Nephron progenitor cell (in vitro differentiated cells): Measurements from ENCODE around the gene ACAA2.

ENCODE experiments used
- DNase-seq: peaks from one replicate; pipeline ENCODE4 v3.0.0; 2021
- H3K27ac Mint-ChIP-seq: 2 replicates; pipeline ENCODE4 v1.8.0; 2021; ENCODE audit warnings: mild to moderate bottlenecking, moderate library complexity, mixed read lengths
- H3K27me3 Mint-ChIP-seq: 2 replicates; pipeline ENCODE4 v1.8.0; 2021; ENCODE audit warnings: mild to moderate bottlenecking, low read depth, mixed read lengths; ENCODE audit not compliant: poor library complexity
- H3K36me3 Mint-ChIP-seq: 2 replicates; pipeline ENCODE4 v1.8.0; 2021; ENCODE audit warnings: low read depth, mixed read lengths
- H3K4me1 Mint-ChIP-seq: 2 replicates; pipeline ENCODE4 v1.8.0; 2021; ENCODE audit warnings: mixed read lengths
- H3K4me3 Mint-ChIP-seq: 2 replicates; pipeline ENCODE4 v1.8.0; 2021; ENCODE audit warnings: mild to moderate bottlenecking, moderate library complexity, mixed read lengths
- H3K9me3 Mint-ChIP-seq: 2 replicates; pipeline ENCODE4 v1.8.0; 2021; ENCODE audit warnings: mild to moderate bottlenecking, moderate library complexity, mixed read lengths
- TF ChIP-seq, protein P1 (sequence below): fragments of 200-600 bp; sonication (generic); IDR thresholded peaks from 2 replicates; pipeline ENCODE4 v1.5.0; 2021; ENCODE audit warnings: antibody characterized with exemption

Gene ACAA2

DNA sequence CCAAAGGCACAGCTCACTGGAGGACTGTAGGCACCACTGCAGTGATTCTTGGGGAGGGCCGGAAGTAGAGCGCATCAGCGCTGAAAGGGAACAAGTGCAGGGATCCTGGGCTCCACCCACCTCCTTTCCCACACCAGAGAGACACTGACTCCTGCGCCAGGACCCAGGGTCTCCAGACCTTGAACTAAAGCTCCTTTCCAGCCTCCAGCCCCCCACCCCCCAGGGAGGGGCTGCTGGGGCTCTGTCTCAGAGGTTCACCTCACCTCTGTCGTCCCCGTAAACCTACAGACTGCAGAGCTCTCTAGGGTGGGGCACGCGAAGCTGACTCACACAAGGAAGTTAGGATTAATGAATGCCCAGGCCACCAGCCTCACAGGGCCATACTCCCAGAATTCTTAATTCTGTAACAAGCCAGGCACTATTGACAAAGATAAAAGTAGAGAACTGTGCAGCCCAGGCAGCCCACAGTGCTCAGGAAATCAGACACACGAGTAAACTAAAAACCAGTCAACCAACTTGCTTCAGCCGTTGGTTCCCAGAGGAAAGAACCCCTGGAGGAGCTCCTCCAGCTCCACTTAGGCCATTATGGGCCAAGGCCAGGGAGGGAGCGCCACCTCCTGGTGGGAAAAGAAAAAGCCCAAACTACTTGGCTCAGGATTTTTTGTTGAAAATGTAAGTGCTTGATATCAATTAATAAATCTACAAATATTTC lies 45.1 kb upstream of the ACAA2 start:
- TF ChIP-seq, protein P1, sequence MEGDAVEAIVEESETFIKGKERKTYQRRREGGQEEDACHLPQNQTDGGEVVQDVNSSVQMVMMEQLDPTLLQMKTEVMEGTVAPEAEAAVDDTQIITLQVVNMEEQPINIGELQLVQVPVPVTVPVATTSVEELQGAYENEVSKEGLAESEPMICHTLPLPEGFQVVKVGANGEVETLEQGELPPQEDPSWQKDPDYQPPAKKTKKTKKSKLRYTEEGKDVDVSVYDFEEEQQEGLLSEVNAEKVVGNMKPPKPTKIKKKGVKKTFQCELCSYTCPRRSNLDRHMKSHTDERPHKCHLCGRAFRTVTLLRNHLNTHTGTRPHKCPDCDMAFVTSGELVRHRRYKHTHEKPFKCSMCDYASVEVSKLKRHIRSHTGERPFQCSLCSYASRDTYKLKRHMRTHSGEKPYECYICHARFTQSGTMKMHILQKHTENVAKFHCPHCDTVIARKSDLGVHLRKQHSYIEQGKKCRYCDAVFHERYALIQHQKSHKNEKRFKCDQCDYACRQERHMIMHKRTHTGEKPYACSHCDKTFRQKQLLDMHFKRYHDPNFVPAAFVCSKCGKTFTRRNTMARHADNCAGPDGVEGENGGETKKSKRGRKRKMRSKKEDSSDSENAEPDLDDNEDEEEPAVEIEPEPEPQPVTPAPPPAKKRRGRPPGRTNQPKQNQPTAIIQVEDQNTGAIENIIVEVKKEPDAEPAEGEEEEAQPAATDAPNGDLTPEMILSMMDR = peak; percentile 98
- no peak overlapping the region for H3K4me3 Mint-ChIP-seq

DNA sequence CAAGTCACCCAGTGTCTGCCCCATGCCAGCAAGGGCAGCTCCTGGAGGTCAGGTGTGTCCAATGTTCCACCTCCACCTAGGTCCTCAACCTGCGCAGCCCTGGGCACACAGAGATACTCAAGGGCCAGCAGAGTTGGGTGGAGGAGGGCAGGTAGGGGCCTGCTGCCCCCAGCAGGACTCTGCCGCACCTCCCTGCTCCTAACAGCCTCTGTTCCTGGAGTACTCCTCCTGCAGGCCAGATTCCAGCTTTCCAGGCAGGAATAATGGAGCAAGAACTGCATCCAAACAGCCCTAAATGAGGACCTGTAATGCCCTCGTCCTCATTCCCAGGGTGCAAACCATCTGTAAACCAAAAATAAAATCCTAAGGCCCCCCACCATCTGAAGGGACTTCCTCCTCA lies 44.4 kb upstream of the ACAA2 start:
- Mint-ChIP-seq H3K4me1 (peaks cover 12% of the 10 kb centered on the region), H3K4me3 (no peak overlapping the region), H3K27me3 (peaks cover 10% of the 10 kb centered on the region), H3K36me3 (no peaks in the 10 kb centered on the region), H3K9me3 (no peaks in the 10 kb centered on the region), H3K27ac (no peak overlapping the region)
- TF ChIP-seq, protein P1 = no peak
- DNase-seq = no peak

More for the DNA sequence above, 45.1 kb upstream of the ACAA2 start:
- Mint-ChIP-seq H3K4me1 (peaks cover 12% of the 10 kb centered on the region), H3K27ac (no peak overlapping the region), H3K27me3 (peaks cover 10% of the 10 kb centered on the region), H3K9me3 (no peaks in the 10 kb centered on the region), H3K36me3 (no peaks in the 10 kb centered on the region)
- peak; percentile 82 for DNase-seq

DNA sequence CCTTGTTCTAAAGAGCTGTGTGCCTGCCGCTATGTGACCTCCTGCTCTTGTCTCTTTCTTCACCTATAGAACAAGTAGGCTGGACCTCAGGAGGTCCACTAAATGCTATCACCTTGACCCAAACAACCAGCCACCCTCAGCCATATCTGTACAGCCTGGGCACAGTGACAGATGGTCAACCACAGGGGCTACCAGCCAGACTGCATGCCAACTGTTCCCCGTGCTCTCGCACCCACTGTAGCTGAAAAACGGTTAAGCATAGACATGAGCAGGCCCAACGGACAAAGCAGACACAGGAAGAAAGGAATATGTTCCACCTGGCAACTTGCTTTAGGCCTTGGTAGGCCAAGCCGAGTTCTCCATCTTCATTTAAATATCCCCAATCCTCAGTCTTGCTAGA lies 43.2 kb upstream of the ACAA2 start:
- TF ChIP-seq, protein P1 = no peak

DNA sequence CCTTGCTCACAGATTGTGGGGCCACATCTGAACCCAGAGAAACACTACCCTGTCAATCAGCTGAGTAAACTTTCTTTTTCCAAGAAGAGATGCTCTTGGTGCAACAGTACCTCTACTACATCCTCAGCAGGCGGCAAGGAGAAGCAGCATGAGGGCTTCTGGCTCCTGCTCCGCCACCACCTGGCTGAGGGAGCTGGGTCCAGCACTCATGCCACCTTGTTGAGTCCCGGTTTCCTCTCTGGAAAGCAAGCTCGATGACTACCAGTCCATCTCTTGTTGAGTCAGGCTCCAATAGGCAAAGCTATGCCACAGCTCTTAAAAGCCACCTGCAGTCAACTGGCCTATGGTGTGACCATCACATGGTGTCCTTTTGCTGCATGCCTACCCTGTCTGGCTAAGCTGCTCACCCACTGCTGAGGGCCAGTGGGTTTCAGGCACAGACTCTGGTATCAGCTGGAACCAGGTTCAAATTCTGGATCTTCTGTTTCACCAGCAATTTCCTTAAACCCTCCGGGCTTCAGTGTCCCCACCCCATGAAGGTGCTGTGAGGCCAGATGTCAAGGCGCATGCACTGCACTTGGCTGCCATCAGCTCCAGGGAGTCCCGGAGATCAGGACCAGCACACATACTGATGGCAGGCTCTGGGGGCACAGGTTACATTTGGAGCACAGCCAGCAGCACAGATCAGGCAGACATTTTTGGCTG lies 42.5 kb upstream of the ACAA2 start:
- Mint-ChIP-seq H3K27me3 (peaks cover 10% of the 10 kb centered on the region), H3K9me3 (no peaks in the 10 kb centered on the region), H3K4me1 (peaks cover 8% of the 10 kb centered on the region), H3K4me3 (no peak overlapping the region), H3K36me3 (no peaks in the 10 kb centered on the region), H3K27ac (no peak overlapping the region)
- DNase-seq = no peak
- TF ChIP-seq, protein P1 = no peak

More for the DNA sequence above, 43.2 kb upstream of the ACAA2 start:
- no peaks in the 10 kb centered on the region for H3K36me3 Mint-ChIP-seq
- H3K27ac Mint-ChIP-seq = no peak overlapping the region
- peaks cover 10% of the 10 kb centered on the region for H3K27me3 Mint-ChIP-seq
- H3K9me3 Mint-ChIP-seq = no peaks in the 10 kb centered on the region
- peaks cover 9% of the 10 kb centered on the region for H3K4me1 Mint-ChIP-seq
- no peak overlapping the region for H3K4me3 Mint-ChIP-seq
- DNase-seq = no peak

DNA sequence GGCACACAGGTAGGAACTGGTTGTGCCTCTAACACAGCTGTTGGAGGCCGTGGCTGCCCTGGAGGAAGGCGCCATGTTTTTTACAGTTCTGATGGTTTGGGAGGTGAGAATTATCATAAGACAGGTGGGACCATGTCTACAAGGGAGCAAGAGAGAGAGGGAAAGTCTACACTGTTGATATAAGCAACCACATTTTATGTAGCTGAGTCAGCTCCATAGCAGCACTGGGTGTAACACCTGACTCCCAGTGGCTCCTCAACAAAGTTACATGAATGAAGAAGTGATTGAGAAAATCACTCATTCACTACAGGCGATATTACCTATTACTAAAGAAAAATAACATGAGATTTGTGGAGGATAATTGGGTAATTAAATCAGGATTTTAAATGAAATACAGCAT lies 41.3 kb upstream of the ACAA2 start:
- Mint-ChIP-seq H3K4me3 (no peak overlapping the region), H3K4me1 (peaks cover 12% of the 10 kb centered on the region), H3K27ac (no peak overlapping the region), H3K27me3 (peaks cover 10% of the 10 kb centered on the region), H3K36me3 (no peaks in the 10 kb centered on the region), H3K9me3 (no peaks in the 10 kb centered on the region)
- no peak for DNase-seq
- TF ChIP-seq, protein P1 = no peak
